LNCaP clone FGC (cell line): ENCODE measurements around the gene P4HA2.

Source experiments
- DNase-seq: peaks from one replicate; pipeline ENCODE4 v3.0.0-alpha.2; 2011; ENCODE audit warnings: low read depth
- H3K4me3 ChIP-seq: 2 replicates; pipeline ENCODE4 v1.5.1; 2011; ENCODE audit warnings: mild to moderate bottlenecking, low read depth, low read length, control low read depth
- CTCF ChIP-seq: IDR thresholded peaks from 2 replicates; pipeline ENCODE4 v1.5.1; 2012; ENCODE audit warnings: mild to moderate bottlenecking; ENCODE audit not compliant: control insufficient read depth, insufficient read depth; ENCODE audit errors: extremely low read depth

The P4HA2 gene

DNA sequence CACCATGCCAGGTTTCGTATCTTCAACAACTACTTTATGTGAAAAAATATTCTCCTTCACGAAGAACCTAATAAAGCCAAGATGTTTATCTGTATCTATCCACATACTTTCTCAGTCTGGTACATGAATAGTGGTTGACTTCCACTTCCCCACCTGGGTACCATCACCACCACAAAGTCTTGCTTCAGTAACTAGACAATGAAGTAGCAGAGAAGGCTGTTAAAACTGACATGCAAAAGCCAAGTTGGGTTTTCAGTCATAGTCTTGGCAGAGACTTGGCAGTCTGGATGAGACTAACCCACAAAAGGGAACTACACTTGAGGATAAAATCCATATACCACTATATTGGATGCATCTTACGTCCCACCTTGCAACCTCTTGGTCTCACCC is 5.0 kb downstream of the P4HA2 start:
- no peak overlapping the region for H3K4me3 ChIP-seq
- no peak for TF ChIP-seq CTCF
- DNase-seq = no peak

- peak; percentile 75 for DNase-seq
- no peak overlapping the region for H3K4me3 ChIP-seq
- TF ChIP-seq CTCF = no peak
These were observed 5.6 kb downstream of the P4HA2 start for GRCh38 chr5:132221781-132222648.

- DNase-seq = no peak
- H3K4me3 ChIP-seq = no peak overlapping the region
- no peak for TF ChIP-seq CTCF
These were observed 7.2 kb downstream of the P4HA2 start for GRCh38 chr5:132220491-132220890.

DNA sequence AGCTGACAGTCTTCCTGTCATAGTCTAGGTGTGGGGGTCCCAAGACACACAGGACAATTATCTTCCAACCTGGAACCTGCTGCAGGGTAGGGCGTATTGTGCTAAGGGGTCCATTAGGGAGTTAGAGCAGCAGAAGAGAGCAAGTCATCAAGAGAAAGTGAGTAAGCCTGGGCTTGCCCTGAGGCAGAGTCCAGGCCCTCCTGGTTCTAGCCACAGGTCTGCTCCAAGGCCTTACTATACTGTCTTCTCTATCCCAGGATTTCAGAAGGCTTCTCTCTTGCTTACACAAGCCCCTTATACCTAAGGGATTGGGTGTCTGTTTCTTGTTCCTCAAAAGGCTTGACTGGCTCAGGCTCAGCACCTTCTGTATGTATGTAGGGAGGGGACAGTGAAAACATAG is 7.7 kb downstream of the P4HA2 start:
- no peak for TF ChIP-seq CTCF
- DNase-seq = no peak
- no peak overlapping the region for H3K4me3 ChIP-seq

DNA sequence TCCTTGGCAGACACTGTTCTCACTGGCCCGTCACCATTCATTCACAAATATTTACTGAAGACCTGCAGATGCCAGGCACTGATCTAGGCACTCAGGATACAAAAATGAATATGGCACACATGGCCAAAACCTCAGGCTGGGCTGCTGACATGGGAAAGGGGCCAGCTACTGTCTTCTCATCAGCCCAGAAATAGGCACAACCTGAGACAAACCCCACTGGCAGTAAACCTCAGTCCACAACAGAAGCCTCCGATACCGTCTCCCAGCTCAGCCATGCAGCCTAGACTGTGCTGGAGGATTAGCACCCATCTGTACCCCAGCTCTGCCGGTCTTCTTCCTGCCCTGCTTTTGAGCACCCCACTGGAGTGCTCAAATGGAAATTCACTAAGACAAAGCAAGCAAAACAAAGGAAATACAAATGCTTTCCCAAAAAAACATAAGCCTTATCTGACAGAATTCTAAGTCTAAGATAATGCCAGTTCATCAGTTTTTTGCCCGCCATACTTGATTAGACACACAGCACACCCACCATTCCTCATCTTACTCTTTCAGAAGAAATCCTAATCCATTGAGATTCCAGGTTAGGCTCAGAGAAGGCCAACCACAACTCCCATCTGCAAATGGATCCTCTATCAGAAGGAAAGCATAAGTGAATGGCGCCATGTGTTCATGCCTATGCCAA is 8.2 kb downstream of the P4HA2 start:
- DNase-seq = no peak
- no peak overlapping the region for H3K4me3 ChIP-seq
- TF ChIP-seq CTCF = no peak

DNA sequence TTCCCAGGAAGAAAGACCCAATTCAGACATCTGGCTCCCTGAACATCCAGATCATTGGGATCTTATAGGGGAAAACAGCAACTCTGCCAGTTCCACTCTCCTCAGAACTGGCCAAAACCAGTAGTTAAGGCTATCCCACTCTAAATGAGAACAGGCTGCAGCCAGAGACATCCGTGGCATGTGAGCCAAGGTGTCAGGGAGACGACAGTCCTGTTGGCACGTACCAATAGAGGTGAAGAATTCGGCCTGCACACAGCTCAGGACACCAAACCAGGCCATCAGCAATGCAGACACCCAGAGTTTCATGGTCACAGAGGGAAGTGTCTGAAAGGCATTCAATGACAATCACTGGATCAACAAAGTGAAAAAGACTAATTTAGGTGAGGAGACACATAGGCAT is 9.3 kb downstream of the P4HA2 start:
- H3K4me3 ChIP-seq = no peak overlapping the region
- DNase-seq = no peak

More for the DNA sequence above, 9.3 kb downstream of the P4HA2 start:
- TF ChIP-seq CTCF = no peak
